Stomach (tissue), 4 donors: ENCODE measurements around the gene UCN3.

Experiments used
- EP300 ChIP-seq: sonication (generic); formaldehyde crosslinking; IDR thresholded peaks from one replicate; pipeline ENCODE4 v1.6.1; 2017; ENCODE audit warnings: antibody characterized with exemption
- POLR2A ChIP-seq, 4 donors: fragments of 450-650 bp; IDR thresholded peaks; one replicate each; pipeline ENCODE4 v1.6.1; 2016; ENCODE audit warnings: antibody characterized with exemption in 4 of 4, control low read depth in 2 of 4, mild to moderate bottlenecking in 1 of 4, moderate library complexity in 1 of 4
- TF ChIP-seq, protein P1 (sequence below), 7 experiments: fragments of 450-650 bp in 4 of 7; fragments of 200-600 bp in 3 of 7; sonication (generic) in 3 of 7; IDR thresholded peaks; one replicate each; pipeline ENCODE4 v1.5.1; 2016 to 2019; ENCODE audit warnings: antibody characterized with exemption in 7 of 7, control low read depth in 2 of 7, mild to moderate bottlenecking in 1 of 7

DNA sequence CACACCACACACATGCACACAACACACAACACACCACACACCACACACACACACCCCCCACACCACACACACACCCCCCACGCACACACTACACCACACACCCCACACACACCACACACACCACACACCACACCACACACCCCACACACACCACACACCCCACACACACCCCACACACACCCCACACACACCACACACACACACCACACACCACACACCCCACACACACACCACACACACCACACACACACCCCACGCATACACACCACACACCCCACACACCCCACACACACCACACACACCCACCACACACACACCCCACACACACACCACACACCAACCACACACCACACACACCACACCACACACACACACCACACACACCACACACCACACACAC lies 16.4 kb downstream of the UCN3 start:
- TF ChIP-seq EP300 = no peak
- TF ChIP-seq, protein P1, sequence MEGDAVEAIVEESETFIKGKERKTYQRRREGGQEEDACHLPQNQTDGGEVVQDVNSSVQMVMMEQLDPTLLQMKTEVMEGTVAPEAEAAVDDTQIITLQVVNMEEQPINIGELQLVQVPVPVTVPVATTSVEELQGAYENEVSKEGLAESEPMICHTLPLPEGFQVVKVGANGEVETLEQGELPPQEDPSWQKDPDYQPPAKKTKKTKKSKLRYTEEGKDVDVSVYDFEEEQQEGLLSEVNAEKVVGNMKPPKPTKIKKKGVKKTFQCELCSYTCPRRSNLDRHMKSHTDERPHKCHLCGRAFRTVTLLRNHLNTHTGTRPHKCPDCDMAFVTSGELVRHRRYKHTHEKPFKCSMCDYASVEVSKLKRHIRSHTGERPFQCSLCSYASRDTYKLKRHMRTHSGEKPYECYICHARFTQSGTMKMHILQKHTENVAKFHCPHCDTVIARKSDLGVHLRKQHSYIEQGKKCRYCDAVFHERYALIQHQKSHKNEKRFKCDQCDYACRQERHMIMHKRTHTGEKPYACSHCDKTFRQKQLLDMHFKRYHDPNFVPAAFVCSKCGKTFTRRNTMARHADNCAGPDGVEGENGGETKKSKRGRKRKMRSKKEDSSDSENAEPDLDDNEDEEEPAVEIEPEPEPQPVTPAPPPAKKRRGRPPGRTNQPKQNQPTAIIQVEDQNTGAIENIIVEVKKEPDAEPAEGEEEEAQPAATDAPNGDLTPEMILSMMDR (IDR thresholded peaks at IDR 0.05) = no peak
- TF ChIP-seq POLR2A (IDR thresholded peaks at IDR 0.05) = no peak
